ENCODE results near the gene MOB2.

MOB2 gene

DNA sequence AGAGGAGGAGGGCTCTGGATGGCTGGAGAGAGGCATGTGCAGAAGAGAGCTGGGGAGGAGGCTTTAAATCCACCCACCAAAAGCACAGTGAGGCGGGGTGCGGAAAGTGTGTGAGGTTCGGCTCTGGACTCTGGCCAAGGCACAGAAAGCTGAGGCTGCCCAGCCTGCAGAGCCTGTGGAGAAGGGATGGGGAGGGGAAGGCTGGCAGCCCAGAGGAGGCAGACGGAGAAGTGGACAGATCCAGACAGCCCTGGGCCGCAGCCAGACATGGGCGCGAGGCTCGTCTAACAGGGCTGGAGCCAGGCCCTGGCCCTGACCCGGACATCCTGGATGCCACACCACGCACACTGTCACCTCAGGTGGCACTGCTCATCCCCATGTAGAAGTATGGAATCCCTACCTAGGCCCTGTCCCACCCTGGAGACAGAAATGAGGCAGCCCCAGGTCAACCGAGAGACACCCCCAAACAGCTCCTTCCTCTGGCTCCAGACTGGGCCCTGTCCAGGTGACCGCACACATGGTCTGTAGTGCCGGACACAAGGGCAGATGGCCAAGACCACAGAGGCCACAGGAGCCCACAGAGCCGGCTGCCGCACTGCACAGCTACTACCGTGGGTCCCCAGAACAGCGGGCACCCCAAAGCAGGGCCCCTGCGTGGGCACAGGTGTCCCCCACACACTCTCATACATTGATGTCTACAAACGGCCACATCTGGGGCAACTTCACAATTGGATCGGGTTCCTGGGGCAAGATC, 16.6 kb upstream of the MOB2 start:
- no peak for DNase-seq

DNA sequence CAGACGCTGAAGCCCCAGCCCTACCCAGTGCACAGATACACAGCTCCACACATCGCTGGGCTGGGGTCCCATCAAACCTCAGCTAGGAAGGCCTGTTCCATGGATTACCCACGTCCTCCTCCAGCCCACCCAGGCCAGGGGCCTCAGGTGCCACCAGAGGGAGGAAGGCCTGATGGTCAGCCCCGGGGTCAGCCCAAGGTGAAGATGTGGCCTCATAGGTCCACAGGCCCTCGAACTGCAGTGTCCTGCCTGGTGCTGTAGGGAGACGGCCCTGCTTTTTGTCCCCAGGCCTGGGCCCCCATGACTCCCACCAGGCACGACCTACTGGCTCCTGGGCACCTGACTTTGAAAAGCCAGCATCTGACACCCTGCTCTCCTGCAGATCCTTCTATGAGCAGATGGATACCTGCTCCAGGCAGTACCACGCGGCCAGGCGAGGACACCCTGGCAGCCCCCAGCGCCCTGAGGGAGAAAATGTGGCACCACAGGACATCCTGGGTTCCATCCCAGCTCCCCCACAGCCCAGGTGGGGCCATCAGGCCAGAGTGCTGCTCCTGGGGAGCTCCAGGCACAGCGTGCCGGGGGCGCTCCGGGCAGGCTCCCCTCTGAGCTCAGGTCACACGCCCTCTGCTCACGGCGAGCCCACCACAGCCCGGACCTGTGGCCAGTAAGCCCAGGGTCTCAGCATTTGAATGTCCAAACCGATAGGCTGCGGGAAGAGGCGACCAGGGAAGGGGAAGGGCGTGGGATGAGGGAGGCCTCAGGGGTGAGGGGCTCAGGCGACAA, 15.8 kb upstream of the MOB2 start:
- no peak for DNase-seq

DNA sequence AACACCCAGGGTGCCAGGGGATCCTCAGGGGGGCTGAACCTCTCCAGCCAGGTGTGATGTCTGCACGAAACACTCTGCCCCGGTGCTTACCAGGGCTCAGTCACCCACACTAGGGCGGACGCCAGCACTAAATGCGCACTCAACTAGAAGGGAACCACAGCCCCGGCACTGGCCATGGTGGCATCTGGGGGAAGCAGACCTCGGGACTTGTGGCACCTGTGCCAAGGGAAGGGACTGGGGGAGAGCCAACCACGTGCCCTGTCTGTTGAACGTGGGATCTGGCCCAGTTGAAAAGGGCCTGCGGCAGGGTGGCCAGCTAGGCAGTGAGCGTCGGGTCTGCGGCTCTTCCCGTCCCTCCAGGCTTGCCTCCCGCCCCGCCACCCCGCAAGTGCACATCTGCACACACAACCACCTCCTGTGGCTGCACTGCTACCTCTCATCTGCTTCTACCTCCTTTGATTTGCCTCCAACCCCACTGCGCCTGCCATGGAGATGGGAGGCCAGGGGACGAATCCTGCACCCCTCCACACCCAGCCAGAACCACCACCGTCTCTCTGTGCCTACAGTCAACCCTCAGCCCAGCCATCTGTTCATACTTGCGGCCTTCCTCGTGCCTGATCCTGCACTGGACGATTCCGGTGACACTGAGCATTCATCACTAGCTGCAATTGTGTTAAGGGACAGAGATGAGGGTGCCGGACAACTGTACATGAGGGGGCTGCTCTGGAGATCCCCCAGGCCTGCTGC, 15.0 kb upstream of the MOB2 start:
- no peak for DNase-seq

DNA sequence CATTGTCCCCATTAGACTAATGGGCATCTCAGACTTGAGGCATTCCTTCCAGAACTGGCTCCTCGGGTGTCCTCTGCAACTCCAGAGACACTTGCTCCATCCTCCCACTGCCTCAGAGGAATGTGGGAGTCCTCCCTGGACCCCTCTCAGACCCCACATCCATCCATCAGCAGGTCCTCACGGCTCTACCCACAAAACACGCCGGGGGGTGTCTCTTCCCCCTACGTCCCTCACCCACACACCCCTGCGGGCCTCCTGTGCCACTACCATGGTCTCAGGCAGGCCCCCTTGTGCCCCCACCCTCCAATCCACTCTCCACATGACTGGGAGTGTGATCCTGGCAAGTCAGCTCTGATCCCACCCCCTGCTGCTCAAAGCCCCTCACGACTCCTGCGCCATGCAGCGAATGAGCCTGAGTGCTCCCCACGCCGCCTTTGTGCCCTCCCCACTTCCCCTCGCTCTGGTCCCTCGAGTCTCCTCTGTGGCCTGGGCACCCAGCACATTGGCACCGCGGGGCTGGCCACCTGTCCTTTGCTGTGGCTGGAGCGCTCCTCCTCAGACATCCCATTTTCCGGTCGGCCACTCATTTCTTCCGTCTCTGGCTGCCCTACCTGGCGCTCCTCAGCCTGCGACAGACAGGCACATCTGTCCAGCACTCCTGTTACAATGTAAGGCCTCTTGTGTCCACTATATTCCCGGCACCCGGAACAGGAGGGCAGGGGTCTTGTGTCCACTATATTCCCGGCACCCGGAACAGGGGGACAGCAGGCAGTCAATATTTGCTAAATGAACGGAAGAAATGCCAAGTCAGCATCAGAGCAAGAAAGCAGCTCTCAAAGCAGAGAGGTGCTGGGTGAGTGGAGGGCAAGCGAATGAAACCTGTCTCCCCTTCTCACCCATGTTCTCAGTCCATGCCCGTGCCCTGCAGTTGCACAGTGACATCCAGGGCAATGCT, 14.2 kb upstream of the MOB2 start:
- no peak for DNase-seq

DNA sequence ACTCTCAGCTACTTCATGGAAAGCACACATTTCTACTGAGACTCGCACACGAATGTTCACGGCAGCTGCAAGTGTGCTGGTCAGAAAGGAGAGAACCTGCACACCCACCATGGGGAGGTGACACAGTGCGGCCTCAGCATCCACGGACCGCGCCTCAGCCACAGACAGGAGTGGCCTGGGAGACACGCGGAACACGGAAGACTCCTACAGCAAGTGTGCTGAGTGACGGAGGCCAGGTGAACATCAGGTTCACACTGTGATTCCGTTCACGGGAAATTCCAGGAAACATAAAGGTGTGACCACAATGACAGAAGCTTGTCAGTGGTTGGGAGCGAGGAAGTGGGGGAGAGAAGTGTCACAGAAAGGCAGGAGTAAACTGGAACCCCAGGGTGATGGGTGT, 13.3 kb upstream of the MOB2 start:
- no peak for DNase-seq

DNA sequence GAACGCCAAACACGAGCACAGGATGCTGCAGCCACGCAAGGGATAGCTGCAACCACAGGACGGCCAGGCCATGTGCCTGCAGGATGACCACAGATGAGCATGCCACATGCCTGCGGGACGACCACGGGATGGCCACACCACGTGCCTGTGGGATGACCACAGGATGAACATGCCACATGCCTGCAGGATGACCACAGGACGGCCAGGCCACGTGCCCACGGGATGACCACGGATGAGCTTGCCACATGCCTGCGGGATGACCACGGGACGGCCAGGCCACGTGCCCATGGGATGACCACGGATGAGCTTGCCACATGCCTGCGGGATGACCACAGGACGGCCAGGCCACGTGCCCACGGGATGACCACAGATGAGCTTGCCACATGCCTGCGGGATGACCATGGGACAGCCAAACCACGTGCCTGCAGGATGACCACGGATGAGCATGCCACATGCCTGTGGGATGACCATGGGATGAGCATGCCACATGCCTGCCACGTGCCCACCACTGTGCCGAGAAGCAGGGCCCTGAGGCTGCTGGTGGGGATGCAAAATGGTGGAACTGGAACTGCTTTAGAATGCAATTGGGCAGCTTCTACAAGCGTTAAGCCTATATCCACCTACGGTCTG, 12.8 kb upstream of the MOB2 start:
- no peak for DNase-seq

DNA sequence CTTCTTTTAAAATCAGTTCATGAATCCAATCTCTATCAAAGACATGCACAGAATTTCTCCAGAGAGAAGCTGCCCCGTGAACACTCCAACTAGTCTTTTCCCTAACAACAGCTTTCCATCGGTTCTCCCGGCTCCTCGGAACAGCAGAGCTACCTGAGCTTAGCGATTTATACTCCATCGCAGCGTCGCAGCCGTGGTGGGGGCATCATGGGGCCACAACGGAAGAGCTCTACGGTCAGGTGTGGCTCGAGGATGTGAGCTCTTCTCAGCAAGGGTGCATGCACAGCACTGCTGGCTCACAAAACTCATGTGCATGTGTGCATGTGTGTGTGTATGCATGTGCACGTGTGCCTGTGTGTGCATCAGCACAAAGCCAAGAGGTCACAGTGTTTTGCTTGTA, 11.7 kb upstream of the MOB2 start:
- no peak for DNase-seq

DNA sequence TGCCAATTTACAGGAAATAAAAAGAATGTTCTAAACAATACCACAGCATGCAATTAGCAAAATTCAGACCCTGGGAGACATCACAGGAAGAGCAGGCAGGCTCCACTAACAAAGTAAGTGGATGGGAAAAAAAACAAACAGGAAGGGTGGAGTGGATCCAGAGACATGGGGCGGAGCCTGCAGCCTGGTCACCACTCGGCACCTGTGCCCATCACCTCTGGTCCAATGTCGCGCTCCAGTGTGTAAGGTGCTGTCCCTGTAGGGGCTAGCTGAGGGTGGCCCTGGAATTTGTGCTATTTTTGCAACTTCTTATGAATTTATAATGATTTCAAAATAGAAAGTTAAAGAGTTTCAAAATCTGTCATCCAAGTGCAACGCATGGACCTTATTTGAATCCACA, 11.0 kb upstream of the MOB2 start:
- no peak for DNase-seq

DNA sequence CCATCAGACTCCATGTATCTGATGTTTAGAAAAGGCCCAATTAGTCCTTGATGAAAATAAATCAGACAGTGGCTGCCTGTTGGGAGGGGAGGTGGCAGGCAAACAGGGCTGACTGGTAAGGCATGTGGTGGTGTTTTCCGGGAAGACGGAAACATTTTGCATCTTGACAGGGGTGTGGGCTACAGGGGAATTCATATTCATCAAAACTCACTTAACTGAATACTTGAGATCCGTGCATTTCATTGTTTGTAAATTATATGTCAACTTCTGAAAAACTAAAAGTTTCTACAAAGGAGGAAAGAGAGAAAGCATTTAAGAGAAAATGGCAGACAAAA, 10.1 kb upstream of the MOB2 start:
- no peak for DNase-seq

DNA sequence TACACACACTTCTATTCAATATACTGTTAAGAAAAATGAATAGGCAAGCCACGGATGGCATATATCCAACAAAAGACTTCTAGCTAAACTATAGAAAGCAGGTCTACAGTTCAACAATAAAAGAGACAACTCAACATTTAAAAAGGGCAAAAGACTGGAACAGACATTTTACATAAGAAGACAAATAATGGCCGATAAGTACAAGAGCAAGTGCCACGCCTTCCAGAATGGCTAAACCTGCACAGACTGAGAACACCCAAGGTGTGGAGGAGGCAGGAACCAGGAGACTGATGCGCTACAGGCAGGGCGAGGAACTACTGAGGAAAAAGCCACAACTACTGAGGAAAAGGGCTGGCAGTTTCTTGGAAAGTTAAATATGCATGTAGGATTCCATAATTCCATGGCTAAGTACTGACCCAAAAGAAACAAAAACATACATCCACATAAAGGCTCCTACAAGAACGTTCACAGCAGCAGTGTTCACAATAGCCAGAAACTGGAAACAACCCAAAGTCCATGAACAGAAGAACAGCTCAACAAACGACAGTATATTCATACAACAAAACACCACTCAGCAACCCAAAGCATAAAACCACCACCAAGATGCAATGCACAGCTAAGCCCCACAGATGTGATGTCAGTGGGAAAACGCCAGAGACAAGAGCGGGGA, 9.6 kb upstream of the MOB2 start:
- DNase-seq, result no peak

DNA sequence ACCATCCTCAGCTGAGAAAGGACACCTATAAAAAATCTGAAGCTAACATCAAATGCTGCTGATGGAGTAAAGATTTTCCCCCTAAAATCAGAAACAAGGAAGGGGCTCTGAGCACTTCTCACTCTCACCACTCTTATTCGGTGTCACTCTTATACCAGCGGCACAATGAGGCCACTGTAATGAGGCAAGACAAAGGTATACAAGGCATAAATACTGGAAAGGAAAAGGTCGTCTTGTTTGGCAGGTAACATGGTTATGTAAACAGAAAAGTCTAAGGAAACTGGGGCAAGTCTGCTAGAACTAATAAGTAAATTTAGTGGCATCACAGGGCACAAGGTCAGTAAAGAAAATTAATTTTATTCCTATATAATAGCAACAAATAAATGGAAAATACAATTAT, 8.1 kb upstream of the MOB2 start:
- no peak for DNase-seq

DNA sequence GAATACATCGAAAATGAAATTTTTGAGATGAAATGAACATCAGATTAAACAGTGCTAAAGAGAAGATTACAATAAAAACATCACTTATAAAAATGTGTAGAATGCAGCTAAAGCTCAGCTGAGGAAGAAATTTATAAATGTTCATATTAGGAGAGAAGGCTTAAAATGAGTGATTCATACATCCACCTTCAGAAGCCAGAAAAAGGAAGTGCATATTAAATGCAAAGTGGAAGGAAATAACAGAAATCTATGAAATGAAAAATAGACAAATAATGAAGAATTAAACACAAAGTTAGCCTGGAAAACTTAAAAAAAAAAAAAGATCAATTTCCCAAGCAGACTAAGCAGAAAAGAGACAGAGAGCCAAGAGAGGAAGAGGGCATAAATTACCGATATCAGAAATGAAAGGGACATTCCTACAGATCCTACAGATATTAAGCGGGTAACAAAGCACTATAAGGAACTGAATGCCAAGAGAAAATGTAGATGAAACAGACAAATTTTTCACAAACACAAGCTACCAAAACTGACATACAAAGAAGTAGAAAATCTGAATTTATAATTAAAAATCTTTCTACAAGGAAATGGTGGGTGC, 7.2 kb upstream of the MOB2 start:
- no peak for DNase-seq

DNA sequence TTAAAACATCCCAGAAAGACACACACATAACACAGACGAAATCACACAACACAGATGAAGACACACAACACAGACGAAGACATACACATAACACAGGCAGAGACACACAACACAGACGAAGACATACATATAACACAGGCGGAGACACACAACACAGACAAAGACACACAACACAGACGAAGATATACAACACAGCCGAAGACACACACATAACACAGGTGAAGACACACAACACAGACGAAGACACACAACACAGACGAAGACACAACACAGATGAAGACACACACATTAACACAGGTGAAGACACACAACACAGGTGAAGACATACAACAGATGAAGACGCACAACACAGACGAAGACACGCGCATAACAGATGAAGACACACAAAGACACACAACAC, 4.8 kb upstream of the MOB2 start:
- DNase-seq, result no peak

DNA sequence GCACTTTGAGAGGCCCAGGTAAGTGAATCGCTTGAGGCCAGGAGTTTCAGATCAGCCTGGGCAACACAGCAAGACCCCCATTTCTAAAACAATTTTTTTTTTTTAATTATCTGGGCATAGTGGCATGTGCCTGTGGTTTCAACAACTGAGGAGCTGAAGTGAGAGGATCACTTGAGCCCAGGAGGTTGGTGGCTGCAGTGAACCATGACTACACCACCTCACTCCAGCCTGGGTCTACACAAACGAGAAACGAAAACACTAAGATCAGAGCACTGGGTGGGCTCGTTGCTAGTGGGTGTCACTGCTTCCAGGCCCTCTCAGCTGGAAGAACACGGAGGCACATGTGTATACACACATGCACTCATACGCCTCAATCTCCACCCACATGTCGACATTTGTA, 4.1 kb upstream of the MOB2 start:
- DNase-seq, result no peak

DNA sequence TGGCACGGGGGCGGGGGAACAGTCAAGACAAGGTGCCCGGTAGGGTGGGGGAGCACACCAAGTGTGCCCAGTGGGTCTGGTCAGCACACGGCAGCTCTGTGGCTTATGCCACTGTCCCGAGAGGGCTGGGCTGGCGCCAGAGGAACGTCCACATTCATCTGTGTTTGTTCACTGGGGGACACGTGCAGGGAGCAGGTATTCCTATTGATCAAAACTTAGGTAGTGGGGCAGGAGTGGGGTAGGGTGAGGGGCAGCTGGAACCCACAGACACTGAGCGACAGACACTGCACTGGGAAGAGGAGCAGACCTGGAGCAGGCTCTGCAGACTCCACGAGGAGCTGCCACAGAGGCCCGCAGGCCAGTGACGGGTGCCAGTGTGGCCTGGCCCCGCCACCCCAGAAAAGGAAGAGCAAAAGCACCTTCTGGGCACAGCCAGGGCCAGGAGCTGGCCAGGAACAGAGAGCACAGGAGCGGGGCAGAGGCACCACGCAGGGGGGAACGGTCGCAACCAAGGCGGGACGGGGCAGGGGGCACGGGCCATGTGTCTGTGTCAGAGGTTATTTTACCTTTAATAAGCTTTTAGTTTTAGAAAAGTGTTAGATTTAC, 2.1 kb upstream of the MOB2 start:
- no peak for DNase-seq

DNA sequence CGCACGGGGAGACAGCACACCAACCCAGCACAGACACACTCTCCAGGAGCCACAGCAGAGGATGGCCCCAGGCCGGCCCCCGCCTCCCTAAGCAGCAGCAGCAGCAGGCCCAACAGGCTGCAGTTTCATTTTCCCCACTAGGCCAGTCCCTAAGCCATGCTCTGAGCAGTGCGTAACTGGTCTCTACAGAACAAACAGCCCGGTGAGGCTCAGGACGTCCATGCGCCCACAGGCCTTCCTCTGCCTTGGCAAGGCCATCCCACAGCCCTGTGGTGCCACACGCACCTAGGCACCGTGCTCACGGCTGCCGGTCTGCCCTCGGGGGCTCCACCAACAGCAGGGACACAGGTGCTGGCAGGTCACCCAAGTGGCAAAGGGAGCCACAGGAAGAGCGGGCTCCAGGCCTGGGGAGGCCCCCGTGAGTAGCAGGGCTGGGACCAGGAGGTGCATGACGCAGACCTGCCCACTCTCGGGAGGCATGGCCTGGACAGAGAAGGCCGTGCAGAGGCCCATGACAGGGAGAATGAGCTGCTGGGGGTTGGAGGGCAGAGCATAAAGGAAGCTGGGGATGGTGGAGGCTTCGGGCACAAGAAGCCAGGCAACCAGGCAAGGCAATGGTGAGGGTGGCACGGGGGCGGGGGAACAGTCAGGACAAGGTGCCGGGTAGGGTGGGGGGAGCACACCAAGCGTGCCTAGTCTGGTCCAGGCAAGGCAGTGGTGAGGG, 1.4 kb upstream of the MOB2 start:
- DNase-seq, result no peak

DNA sequence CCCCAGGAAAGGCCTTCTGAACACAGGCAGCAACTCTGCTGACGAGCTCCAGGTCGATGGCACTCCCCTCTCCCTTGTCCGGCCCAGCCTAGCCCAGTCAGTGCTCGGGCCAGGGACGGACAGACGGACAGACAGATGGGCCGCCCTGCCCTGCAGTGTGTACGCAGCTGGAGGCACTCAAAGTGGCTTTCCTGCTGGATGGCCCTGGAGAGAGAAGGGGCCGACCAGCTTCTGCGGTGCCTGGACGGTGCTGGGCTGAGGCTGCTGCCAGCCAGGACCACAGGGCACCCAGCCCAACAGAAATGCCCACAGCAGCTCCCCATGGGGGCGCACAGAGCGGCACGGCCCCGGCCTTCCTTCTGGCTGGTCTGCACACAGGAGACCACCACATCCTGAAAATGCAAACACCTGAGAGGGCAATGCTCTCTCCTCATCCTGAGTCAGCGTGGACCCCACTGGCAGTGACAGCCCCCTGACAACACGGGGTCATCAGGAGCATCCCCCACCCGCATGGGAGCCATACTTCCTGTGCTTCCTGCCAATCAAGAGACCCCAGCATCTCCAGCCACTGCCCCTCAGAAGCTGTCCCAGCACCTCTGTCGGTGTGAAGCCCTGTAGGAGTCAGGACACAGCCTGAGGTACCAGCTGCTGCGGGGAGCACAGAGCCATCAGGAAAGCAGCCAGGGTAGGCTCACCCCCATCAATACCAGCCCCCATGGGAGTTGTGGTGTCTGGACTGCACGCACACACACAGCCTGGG, 692 bp upstream of the MOB2 start:
- no peak for DNase-seq

DNA sequence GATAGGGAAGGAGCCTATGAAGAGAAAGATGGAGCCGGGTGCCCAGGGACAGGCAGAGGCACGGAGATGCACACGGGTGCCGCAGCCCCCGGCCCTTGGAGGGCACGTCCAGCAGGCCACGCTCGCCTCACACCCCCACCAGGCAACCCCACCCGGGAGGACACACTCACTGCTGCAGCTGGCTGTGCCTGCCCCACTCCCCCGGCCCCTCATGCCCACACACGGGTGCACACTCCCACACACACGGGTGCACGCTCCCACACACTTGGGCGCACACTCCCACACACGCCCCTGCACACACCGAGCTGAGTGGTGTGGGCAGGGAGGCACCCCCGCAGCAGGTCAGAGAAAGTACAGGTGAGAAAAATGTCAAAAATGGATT, 1.1 kb downstream of the MOB2 start:
- no peak for DNase-seq

DNA sequence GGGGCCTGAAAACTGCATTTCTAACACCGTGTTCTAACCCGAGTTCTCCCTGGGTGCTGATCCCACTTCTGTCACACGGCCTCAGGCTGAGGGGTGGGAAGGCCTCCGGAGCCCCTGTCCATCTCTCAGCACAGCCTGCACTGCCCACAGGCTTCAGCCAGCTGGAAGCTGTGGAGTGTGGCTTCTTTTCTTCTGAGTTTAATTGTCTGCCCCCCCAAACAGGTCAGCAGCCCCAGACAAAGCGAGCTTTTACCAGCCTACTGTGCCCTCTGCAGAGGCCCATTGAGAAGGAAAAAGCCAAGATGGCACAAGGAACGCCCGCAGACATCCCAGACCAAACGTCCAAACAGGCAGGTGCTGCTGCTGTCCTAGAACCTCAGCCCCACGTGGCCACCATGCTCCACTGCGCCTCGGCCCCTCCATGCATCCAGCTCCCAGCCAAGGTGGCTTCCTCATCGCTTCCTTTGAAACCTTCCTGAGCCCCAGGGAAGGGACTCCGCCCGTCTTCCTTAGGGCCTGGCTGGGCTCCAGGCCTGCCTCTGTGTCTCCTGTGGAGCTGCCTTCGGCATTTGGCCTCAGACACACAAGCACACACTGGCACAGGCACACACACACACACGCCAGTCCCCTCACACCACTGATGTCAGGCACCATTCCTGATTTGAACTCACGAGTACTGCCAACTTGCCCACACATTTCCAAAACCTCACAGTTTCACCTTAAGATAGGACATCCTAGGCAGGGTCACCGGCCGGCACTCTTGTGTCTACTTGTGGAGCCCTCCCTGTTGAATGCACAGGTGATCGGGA, 1.7 kb downstream of the MOB2 start:
- no peak for DNase-seq

All from activated CD4-positive, alpha-beta T cell treated with anti-CD3 and anti-CD28 coated beads, Interleukin-2, Interleukin-6, amounts not matched to agents 100 ng/mL and 50 ng/mL, durations not matched to agents 16 hours and 8 hours (primary cell).